ENCODE data around the gene RTN4R.
"Not testable (repeated sequence)": the region's sequence is repeated elsewhere in the genome, so short reads cannot be mapped to it uniquely, and the experiment has no call there.

GRCh38 chr22:20269201-20269600, 1.1 kb upstream of the RTN4R start:
- not testable (repeated sequence) for TF ChIP-seq CTCF (IDR thresholded peaks at IDR 0.05 in 4 of 5, conservative IDR thresholded peaks at IDR 0.05 in 1 of 5); POLR2A (IDR thresholded peaks at IDR 0.05)
